ENCODE results near the gene OPCML. TPM values are rescaled to one million over a fixed set of nuclear protein-coding genes. Genes with fewer than 3 reads are reported as not detected.

Gene OPCML
- total RNA-seq, 1 experiment from 2014 or later, result not detected

- TF ChIP-seq REST (IDR thresholded peaks at IDR 0.05; ENCODE audit: insufficient read depth in 1 of 2, low read depth in 2 of 2, low read length in 1 of 2) (no peak), POLR2AphosphoS5 (IDR thresholded peaks at IDR 0.05; ENCODE audit: low read depth, low read length) (no peak), SIN3A (IDR thresholded peaks at IDR 0.05; ENCODE audit: borderline replicate concordance, insufficient read depth, low read depth, low read length) (no peak), TCF7L2 (IDR thresholded peaks at IDR 0.05; ENCODE audit: low read depth, low read length) (no peak), CTCF (IDR thresholded peaks at IDR 0.05) (no peak)
- no TSS peak for BruUV-seq (replicated peaks)
- no peak for DNase-seq (ENCODE audit: low read depth, low spot score)
Measured at GRCh38 chr11:132681971-132682370, 850.3 kb downstream of the OPCML start.

GRCh38 chr11:132680584-132680983, 851.7 kb downstream of the OPCML start:
- no TSS peak for BruUV-seq (replicated peaks)
- intact Hi-C loops (cut with micrococcal nuclease; ENCODE audit: unreplicated experiment), result no loop called here

More at GRCh38 chr11:132681971-132682370, 850.3 kb downstream of the OPCML start:
- POLR2A ChIA-PET, result no interaction called here
- ATAC-seq, result no peak
- H3K27ac ChIP-seq (ENCODE audit: low read length), result no peak overlapping the region
- H3K4me1 ChIP-seq (ENCODE audit: control insufficient read depth, insufficient read depth, low read length), result no peaks in the 10 kb centered on the region
- in situ Hi-C loops (cut with HindIII; ENCODE audit: low pct_unique_long_range_greater_than_20kb, low sequenced_read_pairs) (no loop called here), intact Hi-C loops (cut with micrococcal nuclease; ENCODE audit: unreplicated experiment) (no loop called here)
- H3K9me3 ChIP-seq (ENCODE audit: control insufficient read depth, insufficient read depth, low read depth, low read length), result peaks cover 3% of the 10 kb centered on the region; the same call in 1 of the 2 replicates
- H3K36me3 ChIP-seq (ENCODE audit: control insufficient read depth, insufficient read depth, low read length), result no peaks in the 10 kb centered on the region
- no peak overlapping the region for H3K4me3 ChIP-seq (ENCODE audit: low read depth in 2 of 2, low read length in 2 of 2)
- CTCF ChIA-PET, result no interaction called here
- H3K27me3 ChIP-seq (ENCODE audit: control insufficient read depth, insufficient read depth, low read length), result no peaks in the 10 kb centered on the region

More at GRCh38 chr11:132680584-132680983, 851.7 kb downstream of the OPCML start:
- Histone ChIP-seq H3K9me3 (ENCODE audit: control insufficient read depth, insufficient read depth, low read depth, low read length) (peaks cover 3% of the 10 kb centered on the region; the same call in 1 of the 2 replicates), H3K4me1 (ENCODE audit: control insufficient read depth, insufficient read depth, low read length) (no peaks in the 10 kb centered on the region), H3K27me3 (ENCODE audit: control insufficient read depth, insufficient read depth, low read length) (no peaks in the 10 kb centered on the region), H3K36me3 (ENCODE audit: control insufficient read depth, insufficient read depth, low read length) (no peaks in the 10 kb centered on the region), H3K27ac (ENCODE audit: low read length) (no peak overlapping the region), H3K4me3 (ENCODE audit: low read depth in 2 of 2, low read length in 2 of 2) (no peak overlapping the region)
- no peak for ATAC-seq
- in situ Hi-C loops (cut with HindIII; ENCODE audit: low pct_unique_long_range_greater_than_20kb, low sequenced_read_pairs), result no loop called here
- CTCF ChIA-PET, result no interaction called here
- TF ChIP-seq REST (IDR thresholded peaks at IDR 0.05; ENCODE audit: insufficient read depth in 1 of 2, low read depth in 2 of 2, low read length in 1 of 2) (no peak), CTCF (IDR thresholded peaks at IDR 0.05) (no peak), POLR2AphosphoS5 (IDR thresholded peaks at IDR 0.05; ENCODE audit: low read depth, low read length) (no peak), TCF7L2 (IDR thresholded peaks at IDR 0.05; ENCODE audit: low read depth, low read length) (no peak), SIN3A (IDR thresholded peaks at IDR 0.05; ENCODE audit: borderline replicate concordance, insufficient read depth, low read depth, low read length) (no peak)
- POLR2A ChIA-PET, result no interaction called here
- DNase-seq (ENCODE audit: low read depth, low spot score), result no peak
